Hepatocyte (in vitro differentiated cells): ENCODE data around the gene SLAMF7. TPM values are rescaled to one million over a fixed set of nuclear protein-coding genes. Genes with fewer than 3 reads are reported as not detected.

Experiments used
- DNase-seq: peaks from one replicate; pipeline ENCODE4 v3.0.0-alpha.2; 2016; ENCODE audit warnings: low spot score
- H2AFZ ChIP-seq: fragments of 200-600 bp; sonication (generic); 2 replicates; pipeline ENCODE4 v1.6.0; 2016; ENCODE audit warnings: antibody characterized with exemption, mild to moderate bottlenecking
- H3K27ac ChIP-seq: fragments of 200-600 bp; sonication (generic); 2 replicates; pipeline ENCODE4 v1.5.1; 2016; ENCODE audit warnings: mild to moderate bottlenecking
- H3K27me3 ChIP-seq: fragments of 200-600 bp; sonication (generic); 2 replicates; pipeline ENCODE4 v1.6.1; 2016
- H3K36me3 ChIP-seq: fragments of 200-600 bp; sonication (generic); replicated peaks from 2 replicates; pipeline ENCODE4 v1.5.1; 2016; ENCODE audit warnings: low read depth; ENCODE audit not compliant: insufficient read depth
- H3K4me1 ChIP-seq: fragments of 200-600 bp; sonication (generic); 2 replicates; pipeline ENCODE4 v1.5.1; 2016; ENCODE audit warnings: mild to moderate bottlenecking, moderate library complexity; ENCODE audit not compliant: insufficient read depth
- H3K4me2 ChIP-seq: fragments of 200-600 bp; sonication (generic); 2 replicates; pipeline ENCODE4 v1.6.0; 2016
- H3K4me3 ChIP-seq: fragments of 200-600 bp; sonication (generic); 2 replicates; pipeline ENCODE4 v1.5.1; 2016; ENCODE audit warnings: mild to moderate bottlenecking
- H3K79me2 ChIP-seq: fragments of 200-600 bp; sonication (generic); 2 replicates; pipeline ENCODE4 v1.6.0; 2017; ENCODE audit warnings: mild to moderate bottlenecking
- H3K9me2 ChIP-seq: fragments of 200-600 bp; sonication (generic); replicated peaks from 2 replicates; pipeline ENCODE4 v1.6.0; 2017; ENCODE audit warnings: mild to moderate bottlenecking; ENCODE audit not compliant: insufficient read depth
- H3K9me3 ChIP-seq: fragments of 200-600 bp; sonication (generic); 2 replicates; pipeline ENCODE4 v1.5.1; 2016; ENCODE audit warnings: low read depth, mild to moderate bottlenecking
- H4K20me1 ChIP-seq: fragments of 200-600 bp; sonication (generic); 2 replicates; pipeline ENCODE4 v1.6.0; 2016; ENCODE audit warnings: mild to moderate bottlenecking; ENCODE audit not compliant: insufficient read depth, poor library complexity, severe bottlenecking
- EZH2 ChIP-seq: fragments of 200-600 bp; sonication (generic); IDR thresholded peaks from 2 replicates; pipeline ENCODE4 v1.6.1; 2016; ENCODE audit warnings: antibody characterized with exemption, mild to moderate bottlenecking, borderline replicate concordance
- EZH2phosphoT487 ChIP-seq: fragments of 200-600 bp; sonication (generic); IDR thresholded peaks from one replicate; pipeline ENCODE4 v1.6.1; 2018; ENCODE audit warnings: antibody characterized with exemption, mild to moderate bottlenecking, low read depth, moderate library complexity; ENCODE audit not compliant: unreplicated experiment, severe bottlenecking
- WGBS: methylation state at CpG from one replicate; pipeline ENCODE4 v1.1.6; 2016; ENCODE audit warnings: low lambda C conversion rate; ENCODE audit errors: missing lambda C conversion rate; 5-methylcytosine and 5-hydroxymethylcytosine counted together
- polyA plus RNA-seq: library from polyadenylated mRNA; unstranded; fragments of >200 nt; fragmentation: Nextera tagmentation; extraction: Ambion mirVana; gene quantifications from 2 replicates; pipeline ENCODE4 v1.2.1, GENCODE V29; 2016
- total RNA-seq: library from RNA; depleted of rRNA; stranded (reverse); fragments of >200 nt; gene quantifications from 2 replicates; pipeline ENCODE4 v1.2.3, GENCODE V29; 2014
- TF ChIP-seq, protein P1 (sequence below): fragments of 200-600 bp; sonication (generic); IDR thresholded peaks from 2 replicates; pipeline ENCODE4 v1.5.1; 2016; ENCODE audit warnings: antibody characterized with exemption, mild to moderate bottlenecking; ENCODE audit not compliant: poor library complexity

SLAMF7 gene
- total and polyA plus RNA-seq, 2 experiments from 2014 or later = 0.07 TPM; not detected in 1

DNA sequence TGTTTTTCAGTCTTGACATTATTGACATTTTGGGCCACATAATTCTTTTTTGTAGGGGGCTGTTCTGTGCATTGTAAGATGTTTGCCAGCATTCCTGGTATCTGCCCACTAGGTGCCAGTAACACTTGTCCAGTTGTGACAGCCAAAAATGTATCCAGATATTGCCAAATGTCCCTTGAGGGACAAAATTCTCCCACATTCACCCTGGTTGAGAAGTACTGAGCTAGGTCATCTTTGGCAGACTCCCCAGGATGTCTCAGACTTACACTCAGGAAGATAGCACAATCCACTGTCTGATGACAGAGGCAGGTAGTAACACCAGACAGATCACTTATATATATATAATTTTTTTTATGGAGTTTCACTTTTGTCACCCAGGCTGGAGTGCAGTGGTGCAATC, 33.3 kb upstream of the SLAMF7 start:
- TF ChIP-seq EZH2phosphoT487 = no peak
- TF ChIP-seq, protein P1, sequence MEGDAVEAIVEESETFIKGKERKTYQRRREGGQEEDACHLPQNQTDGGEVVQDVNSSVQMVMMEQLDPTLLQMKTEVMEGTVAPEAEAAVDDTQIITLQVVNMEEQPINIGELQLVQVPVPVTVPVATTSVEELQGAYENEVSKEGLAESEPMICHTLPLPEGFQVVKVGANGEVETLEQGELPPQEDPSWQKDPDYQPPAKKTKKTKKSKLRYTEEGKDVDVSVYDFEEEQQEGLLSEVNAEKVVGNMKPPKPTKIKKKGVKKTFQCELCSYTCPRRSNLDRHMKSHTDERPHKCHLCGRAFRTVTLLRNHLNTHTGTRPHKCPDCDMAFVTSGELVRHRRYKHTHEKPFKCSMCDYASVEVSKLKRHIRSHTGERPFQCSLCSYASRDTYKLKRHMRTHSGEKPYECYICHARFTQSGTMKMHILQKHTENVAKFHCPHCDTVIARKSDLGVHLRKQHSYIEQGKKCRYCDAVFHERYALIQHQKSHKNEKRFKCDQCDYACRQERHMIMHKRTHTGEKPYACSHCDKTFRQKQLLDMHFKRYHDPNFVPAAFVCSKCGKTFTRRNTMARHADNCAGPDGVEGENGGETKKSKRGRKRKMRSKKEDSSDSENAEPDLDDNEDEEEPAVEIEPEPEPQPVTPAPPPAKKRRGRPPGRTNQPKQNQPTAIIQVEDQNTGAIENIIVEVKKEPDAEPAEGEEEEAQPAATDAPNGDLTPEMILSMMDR = no peak
- Histone ChIP-seq H2AFZ (no peak overlapping the region), H3K36me3 (no peaks in the 10 kb centered on the region), H3K4me2 (no peak overlapping the region), H3K27me3 (no peaks in the 10 kb centered on the region), H3K4me1 (no peaks in the 10 kb centered on the region), H4K20me1 (no peaks in the 10 kb centered on the region), H3K9me3 (no peaks in the 10 kb centered on the region), H3K27ac (no peak overlapping the region), H3K4me3 (no peak overlapping the region), H3K79me2 (no peaks in the 10 kb centered on the region), H3K9me2 (no peaks in the 10 kb centered on the region)
- no peak for DNase-seq

DNA sequence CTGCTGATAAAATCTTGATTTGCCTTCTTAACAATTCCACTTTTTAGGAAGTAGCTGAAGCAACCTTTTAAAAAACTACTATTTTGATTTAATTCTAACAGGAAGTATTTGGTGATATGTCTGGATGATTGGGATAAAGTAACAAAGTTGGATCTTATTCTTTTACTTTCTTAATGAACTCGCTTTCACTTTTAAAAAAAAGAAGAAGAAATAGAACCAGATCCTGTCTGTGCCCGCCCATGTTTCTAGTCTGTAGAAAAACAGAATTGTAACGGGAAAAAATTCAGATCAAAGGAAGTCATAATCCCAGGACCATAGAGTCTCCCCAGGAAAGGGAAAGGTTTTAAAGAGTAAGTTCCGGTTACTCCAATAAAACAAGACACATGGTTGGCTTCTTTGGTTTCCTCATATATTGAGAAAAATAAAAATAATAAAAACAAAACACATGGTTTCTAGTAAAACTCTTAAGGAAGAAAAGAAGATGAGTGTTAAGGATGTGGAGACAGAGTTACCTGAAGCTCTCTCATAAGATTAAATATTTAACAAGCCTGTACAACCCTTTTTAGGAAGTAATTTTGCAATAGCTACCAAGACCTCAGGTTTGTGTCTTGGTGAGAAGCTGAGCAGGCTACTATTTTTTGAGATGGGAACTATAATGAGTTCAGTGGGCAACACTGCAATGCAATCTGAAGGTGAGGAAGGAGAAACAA, 32.4 kb upstream of the SLAMF7 start:
- H3K4me1 ChIP-seq = peaks cover 2% of the 10 kb centered on the region
- H3K4me2 ChIP-seq = no peak overlapping the region
- H3K36me3 ChIP-seq = no peaks in the 10 kb centered on the region
- H2AFZ ChIP-seq = no peak overlapping the region
- H3K27ac ChIP-seq = no peak overlapping the region
- 68% methylated on average over 4 of the region's 4 CpGs for WGBS
- H3K9me2 ChIP-seq = no peaks in the 10 kb centered on the region
- no peaks in the 10 kb centered on the region for H4K20me1 ChIP-seq
- H3K27me3 ChIP-seq = no peaks in the 10 kb centered on the region
- no peaks in the 10 kb centered on the region for H3K79me2 ChIP-seq
- TF ChIP-seq EZH2phosphoT487 = no peak
- TF ChIP-seq EZH2 = no peak
- TF ChIP-seq, protein P1 = no peak
- DNase-seq = no peak
- no peaks in the 10 kb centered on the region for H3K9me3 ChIP-seq
- no peak overlapping the region for H3K4me3 ChIP-seq

DNA sequence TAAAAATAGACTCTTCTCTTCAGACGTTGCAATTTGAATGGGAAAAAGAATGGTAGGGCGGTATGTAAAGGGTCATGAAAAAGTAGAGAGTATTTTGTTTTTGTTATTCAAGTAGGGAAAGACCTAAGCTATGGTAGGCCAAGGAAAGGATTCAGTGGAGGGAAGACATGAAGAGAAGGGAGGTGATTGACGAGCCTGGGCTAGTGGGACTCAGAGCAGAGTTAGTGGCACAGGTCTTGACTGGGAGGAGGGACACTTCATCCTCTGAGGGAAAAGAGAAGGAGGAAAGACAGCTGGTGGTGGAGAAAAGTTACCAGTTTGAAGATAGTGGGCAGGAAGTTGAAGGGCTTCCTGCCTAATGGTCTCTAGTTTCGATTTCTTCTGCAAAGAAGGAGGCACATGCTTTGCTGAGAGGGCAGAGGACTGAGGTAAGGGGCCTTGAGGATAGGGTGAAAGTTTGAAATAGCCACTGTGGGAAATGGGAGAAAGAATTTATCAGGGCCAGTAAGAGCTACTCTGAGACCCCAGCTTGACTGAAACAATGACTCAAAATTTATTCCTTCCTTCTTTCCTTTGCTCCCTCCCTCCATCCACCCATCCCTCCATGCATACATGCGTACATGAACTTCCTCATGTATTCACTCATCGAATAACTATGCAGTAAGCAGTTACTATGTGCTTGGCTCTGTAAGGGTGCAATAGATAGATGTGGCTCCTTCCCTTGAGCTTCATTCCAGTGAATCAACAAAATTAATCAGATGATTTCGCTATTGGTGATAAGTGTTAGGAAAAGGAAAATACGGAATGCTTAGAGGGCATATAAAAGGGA, 31.6 kb upstream of the SLAMF7 start:
- no peak for DNase-seq
- H3K27me3 ChIP-seq = no peaks in the 10 kb centered on the region
- no peak overlapping the region for H3K27ac ChIP-seq
- no peaks in the 10 kb centered on the region for H3K36me3 ChIP-seq
- TF ChIP-seq, protein P1 = no peak
- TF ChIP-seq EZH2phosphoT487 (no peak), EZH2 (no peak)
- no peaks in the 10 kb centered on the region for H3K9me2 ChIP-seq
- peaks cover 4% of the 10 kb centered on the region for H3K4me1 ChIP-seq
- H3K4me2 ChIP-seq = no peak overlapping the region
- no peaks in the 10 kb centered on the region for H3K79me2 ChIP-seq
- H2AFZ ChIP-seq = no peak overlapping the region
- WGBS = 88% methylated on average over 8 of the region's 8 CpGs
- H3K9me3 ChIP-seq = no peaks in the 10 kb centered on the region
- H3K4me3 ChIP-seq = no peak overlapping the region
- no peaks in the 10 kb centered on the region for H4K20me1 ChIP-seq
